ENCODE data around the gene SYCP3.
"Not testable (repeated sequence)": the region's sequence is repeated elsewhere in the genome, so short reads cannot be mapped to it uniquely, and the experiment has no call there.

Gene SYCP3

GRCh38 chr12:101686176-101686575 is 53.1 kb downstream of the SYCP3 start:
- CTCF ChIA-PET, result no interaction called here
- no peak for DNase-seq (ENCODE audit: extremely low spot score)
- TF ChIP-seq CTCF (IDR thresholded peaks at IDR 0.05; ENCODE audit: control extremely low read depth, extremely low read depth, low read depth, missing control alignments), result no peak
- POLR2A ChIA-PET, result no interaction called here

GRCh38 chr12:101685092-101685491 is 54.2 kb downstream of the SYCP3 start:
- ChIA-PET CTCF (no interaction called here), POLR2A (no interaction called here)
- TF ChIP-seq CTCF (IDR thresholded peaks at IDR 0.05; ENCODE audit: control extremely low read depth, extremely low read depth, low read depth, missing control alignments), result no peak
- no peak for DNase-seq (ENCODE audit: extremely low spot score)

- CTCF ChIA-PET; POLR2A ChIA-PET; DNase-seq (ENCODE audit: extremely low spot score): not testable (repeated sequence)
Measured at GRCh38 chr12:101681627-101682026, 57.6 kb downstream of the SYCP3 start.

- TF ChIP-seq CTCF (IDR thresholded peaks at IDR 0.05; ENCODE audit: control extremely low read depth, extremely low read depth, low read depth, missing control alignments), result no peak
- no peak for DNase-seq (ENCODE audit: extremely low spot score)
- POLR2A ChIA-PET, result no interaction called here
- CTCF ChIA-PET, result no interaction called here
Measured at GRCh38 chr12:101680647-101681046, 58.6 kb downstream of the SYCP3 start.

- POLR2A ChIA-PET, result no interaction called here
- DNase-seq (ENCODE audit: extremely low spot score), result no peak
- CTCF ChIA-PET, result no interaction called here
- TF ChIP-seq CTCF (IDR thresholded peaks at IDR 0.05; ENCODE audit: control extremely low read depth, extremely low read depth, low read depth, missing control alignments), result no peak
Measured at GRCh38 chr12:101680240-101680639, 59.0 kb downstream of the SYCP3 start.

Measured in GM10248 (cell line).